Adrenal gland (tissue), 12 donors: Measurements from ENCODE around the gene SMIM24. TPM values are rescaled to one million over a fixed set of nuclear protein-coding genes. Genes with fewer than 3 reads are reported as not detected.

Experiments used
- DNase-seq, 7 donors: peaks; one replicate each; pipeline ENCODE4 v3.0.0-alpha.2; 2019 to 2020
- H3K27ac ChIP-seq, 5 donors: fragments of 200-600 bp; sonication (generic) in 4 of 5; 1 replicate in 3 of 5; 2 replicates in 2 of 5; pipeline versions ENCODE4 v1.5.1 to v1.8.0; 2016 to 2020; ENCODE audit warnings: mild to moderate bottlenecking in 1 of 5
- H3K27me3 ChIP-seq: fragments of 200-600 bp; 2 replicates; pipeline ENCODE4 v1.8.0; 2021
- H3K36me3 ChIP-seq, 2 donors: fragments of 200-600 bp; replicated peaks in 1 of 2; 1 replicate in 1 of 2; 2 replicates in 1 of 2; pipeline versions ENCODE4 v1.5.1 to v1.8.0; 2018 to 2022
- H3K4me1 ChIP-seq, 2 donors: fragments of 200-600 bp; replicated peaks in 1 of 2; 1 replicate in 1 of 2; 2 replicates in 1 of 2; pipeline versions ENCODE4 v1.5.1 to v1.8.0; 2018 to 2021
- H3K4me3 ChIP-seq, 4 donors: fragments of 200-600 bp; sonication (generic) in 3 of 4; one replicate each; pipeline ENCODE4 v1.5.1; 2016 to 2018
- H3K9me3 ChIP-seq, 3 donors: fragments of 200-600 bp; sonication (generic) in 1 of 3; replicated peaks in 1 of 3; 1 replicate in 2 of 3; 2 replicates in 1 of 3; pipeline versions ENCODE4 v1.5.1 to v1.8.0; 2016 to 2021
- CTCF ChIP-seq, 6 experiments: fragments of 450-650 bp in 4 of 6; fragments of 200-600 bp in 2 of 6; sonication (generic) in 1 of 6; IDR thresholded peaks; 1 replicate in 5 of 6; 2 replicates in 1 of 6; pipeline versions ENCODE4 v1.5.1 to v1.8.0; 2016 to 2021; ENCODE audit warnings: antibody characterized with exemption in 6 of 6, mild to moderate bottlenecking in 2 of 6, moderate library complexity in 1 of 6
- POLR2A ChIP-seq, 2 donors: fragments of 450-650 bp; IDR thresholded peaks; one replicate each; pipeline ENCODE4 v1.6.1; 2017; ENCODE audit warnings: antibody characterized with exemption in 2 of 2, mild to moderate bottlenecking in 2 of 2, moderate library complexity in 1 of 2
- WGBS, 4 donors: extraction: QIAGEN DNeasy Blood & Tissue Kit in 2 of 4; methylation state at CpG; one replicate each; pipeline versions ENCODE4 v1.1.5 to v1.1.7; 2013 to 2017; 5-methylcytosine and 5-hydroxymethylcytosine counted together
- intact Hi-C, 2 donors: fragments of 100-400 bp; cut with DNase I; formaldehyde crosslinking; loops; one replicate each; pipeline versions ENCODE4 v1.14.1 to v1.15.0; 2022 to 2023
- polyA plus RNA-seq, 3 donors: library from polyadenylated mRNA; stranded (reverse); fragments of 200-250 nt in 2 of 3; fragments of 350-450 nt in 1 of 3; fragmentation: Illumina TruSeq in 1 of 3; extraction: RNeasy Lipid Tissue Mini Kit (QIAGEN cat#74804) in 1 of 3; gene quantifications; one replicate each; pipeline ENCODE4 v1.2.3, GENCODE V29; 2013 to 2014
- total RNA-seq, 9 donors: library from RNA; depleted of rRNA in 4 of 9; stranded (reverse); fragments of >200 nt in 4 of 9; fragments of 120-200 nt in 1 of 9; fragmentation: NEBNext Ultra II Directional in 1 of 9; extraction: Animal tissue kit (Norgen Biotek cat#: 25700) in 1 of 9; gene quantifications; one replicate each; pipeline versions ENCODE4 v1.1.0 to v1.2.4, GENCODE V29; 2013 to 2023
- donor health status: healthy with polysubstance abuse.
- donor health status: Bipolar disorder and iron deficiency.
- donor health status: DM: yes; HTN: yes; CAD: no.
- donor health status: DM: no; HTN: no; CAD: no.
- donor health status: DM: no; HTN: no; CAD: no.
- donor health status: DM: yes; HTN: yes; CAD: no.

The SMIM24 gene
- total and polyA plus RNA-seq, 12 donors, result 0.36 to 0.48 TPM; not detected in 10

DNA sequence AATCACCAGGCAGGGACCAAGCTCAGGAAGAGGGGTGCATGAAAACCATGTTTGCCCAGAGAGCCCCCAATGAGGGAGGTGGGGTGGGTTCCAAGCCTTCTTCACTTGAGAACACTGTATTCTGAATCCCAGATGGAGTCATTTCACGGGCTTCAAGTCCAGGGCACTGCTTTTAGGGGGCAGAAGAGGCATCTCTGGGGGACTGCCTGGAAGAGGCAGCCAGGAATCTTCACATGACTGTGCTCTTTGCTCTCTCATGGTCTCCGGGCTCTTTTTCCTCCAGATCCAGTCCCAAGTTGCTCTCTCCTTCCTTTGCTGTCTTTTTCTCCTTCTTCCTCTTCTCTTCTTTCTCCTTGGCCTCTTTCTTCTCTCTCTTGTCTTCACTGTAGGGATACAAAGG, 5.7 kb downstream of the SMIM24 start:
- DNase-seq, result no peak
- Histone ChIP-seq H3K4me3 (no peak overlapping the region), H3K27ac (no peak overlapping the region), H3K9me3 (no peaks in the 10 kb centered on the region), H3K36me3 (no peaks in the 10 kb centered on the region), H3K4me1 (peaks cover 0 to 7% of the 10 kb centered on the region in 2 donors), H3K27me3 (no peaks in the 10 kb centered on the region)
- no peak for TF ChIP-seq CTCF (IDR thresholded peaks at IDR 0.05)
- no peak for TF ChIP-seq POLR2A (IDR thresholded peaks at IDR 0.05)
- intact Hi-C loops, result loop anchor here (2.0 to 5.0 kb wide), 2 partner anchors 152 kb away; no protein-coding TSS in a partner anchor
- 65 to 83% (median 77%) methylated on average over 2 of the region's 2 CpGs for WGBS, 4 donors

- intact Hi-C loops, result loop anchor here (2.0 to 5.0 kb wide), 2 partner anchors 151 to 152 kb away; no protein-coding TSS in a partner anchor
- no peak for DNase-seq
- Histone ChIP-seq H3K36me3 (no peaks in the 10 kb centered on the region), H3K4me3 (no peak overlapping the region), H3K27me3 (no peaks in the 10 kb centered on the region), H3K4me1 (peaks cover 0 to 7% of the 10 kb centered on the region in 2 donors), H3K27ac (no peak overlapping the region), H3K9me3 (no peaks in the 10 kb centered on the region)
- TF ChIP-seq CTCF (IDR thresholded peaks at IDR 0.05), result no peak
- TF ChIP-seq POLR2A (IDR thresholded peaks at IDR 0.05), result no peak
- 74 to 80% (median 79%) methylated on average over 8 of the region's 8 CpGs for WGBS, 4 donors
Observed at GRCh38 chr19:3474010-3474409, 6.3 kb downstream of the SMIM24 start.

DNA sequence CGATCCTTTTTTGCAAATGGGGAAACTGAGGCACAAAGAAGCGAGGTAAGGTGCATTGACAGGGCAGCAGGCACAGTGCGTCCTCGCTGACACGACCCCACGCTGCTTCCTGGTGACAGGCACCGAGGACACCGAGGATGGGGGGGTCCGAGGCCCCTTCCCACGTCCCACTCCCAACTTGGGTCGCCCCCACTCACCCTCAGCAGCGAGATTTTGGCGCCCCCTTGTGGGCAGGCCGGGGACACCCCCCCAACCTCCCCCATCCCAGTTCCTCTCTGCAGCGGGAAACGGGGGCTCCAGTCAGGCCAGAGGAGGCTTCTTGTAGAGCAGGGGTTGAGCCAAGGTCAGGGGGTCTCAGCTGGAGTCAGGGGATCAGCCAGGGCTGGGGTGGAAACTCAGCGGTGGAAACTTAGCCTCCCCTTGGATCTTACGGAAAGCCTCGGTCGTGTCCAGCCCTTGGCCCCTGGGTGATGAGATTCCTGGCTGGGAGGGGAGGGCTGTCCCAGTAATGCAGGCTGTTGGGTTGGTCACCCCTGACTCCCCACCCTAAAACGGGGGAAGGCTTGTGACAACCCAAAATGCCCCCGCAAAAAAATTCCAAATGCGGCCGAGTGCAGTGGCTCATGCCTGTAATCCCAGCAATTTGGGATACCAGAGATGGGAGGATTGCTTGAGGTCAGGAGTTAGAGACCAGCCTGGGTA, 8.2 kb downstream of the SMIM24 start:
- peak in 2 of 7 donors; percentile 60 to 62 for DNase-seq
- WGBS, 4 donors, result 21 to 48% (median 30%) methylated on average over 4 to 24 of the region's 24 CpGs
- intact Hi-C loops, result loop anchor here in 1 of 2 donors (5.0 kb wide), 1 partner anchor 150 kb away; no protein-coding TSS in a partner anchor

More for the DNA sequence above, 8.2 kb downstream of the SMIM24 start:
- H3K27ac ChIP-seq, result no peak overlapping the region
- TF ChIP-seq POLR2A (IDR thresholded peaks at IDR 0.05) (no peak), CTCF (IDR thresholded peaks at IDR 0.05) (peak; percentile 73 to 87 (median 80))
- no peaks in the 10 kb centered on the region for H3K36me3 ChIP-seq
- H3K9me3 ChIP-seq, result no peaks in the 10 kb centered on the region
- no peaks in the 10 kb centered on the region for H3K27me3 ChIP-seq
- no peak overlapping the region for H3K4me3 ChIP-seq
- peaks cover 0 to 7% of the 10 kb centered on the region in 2 donors for H3K4me1 ChIP-seq
